Neuron (in vitro differentiated cells): ENCODE data around the gene CPEB1.

Source experiments
- H2AFZ ChIP-seq: one replicate; pipeline ENCODE4 v1.6.1; 2013; ENCODE audit warnings: low read depth, mild to moderate bottlenecking, inconsistent platforms, low read length, moderate library complexity
- H3K27me3 ChIP-seq: one replicate; pipeline ENCODE4 v1.6.1; 2013; ENCODE audit warnings: low read length; ENCODE audit not compliant: insufficient read depth
- H3K36me3 ChIP-seq: one replicate; pipeline ENCODE4 v1.6.1; 2013; ENCODE audit warnings: low read length; ENCODE audit not compliant: insufficient read depth
- H3K4me1 ChIP-seq: one replicate; pipeline ENCODE4 v1.6.1; 2013; ENCODE audit warnings: low read length; ENCODE audit not compliant: insufficient read depth
- H3K4me3 ChIP-seq: 2 replicates; pipeline ENCODE4 v1.5.1; 2013; ENCODE audit warnings: mild to moderate bottlenecking, low read length, moderate library complexity
- H3K9me3 ChIP-seq: one replicate; pipeline ENCODE4 v1.6.1; 2013; ENCODE audit warnings: low read length

The CPEB1 gene

GRCh38 chr15:82568986-82569385 lies 78.2 kb downstream of the CPEB1 start:
- Histone ChIP-seq H3K36me3 (no peaks in the 10 kb centered on the region), H3K27me3 (peaks cover 19% of the 10 kb centered on the region), H2AFZ (no peak overlapping the region), H3K4me3 (no peak overlapping the region), H3K4me1 (peaks cover 15% of the 10 kb centered on the region), H3K9me3 (no peaks in the 10 kb centered on the region)

GRCh38 chr15:82567661-82568060 lies 79.5 kb downstream of the CPEB1 start:
- Histone ChIP-seq H3K27me3 (peaks cover 16% of the 10 kb centered on the region), H2AFZ (no peak overlapping the region)

GRCh38 chr15:82566690-82567089 lies 80.5 kb downstream of the CPEB1 start:
- Histone ChIP-seq H3K9me3 (no peaks in the 10 kb centered on the region), H3K27me3 (peaks cover 9% of the 10 kb centered on the region), H3K36me3 (no peaks in the 10 kb centered on the region), H3K4me1 (peaks cover 14% of the 10 kb centered on the region), H3K4me3 (no peak overlapping the region), H2AFZ (no peak overlapping the region)

More at GRCh38 chr15:82567661-82568060, 79.5 kb downstream of the CPEB1 start:
- H3K4me3 ChIP-seq = no peak overlapping the region
- H3K9me3 ChIP-seq = no peaks in the 10 kb centered on the region
- peaks cover 15% of the 10 kb centered on the region for H3K4me1 ChIP-seq
- H3K36me3 ChIP-seq = no peaks in the 10 kb centered on the region

GRCh38 chr15:82558502-82558901 lies 88.7 kb downstream of the CPEB1 start:
- Histone ChIP-seq H3K4me1 (no peaks in the 10 kb centered on the region), H2AFZ (no peak overlapping the region), H3K36me3 (no peaks in the 10 kb centered on the region), H3K27me3 (peaks cover under 1% of the 10 kb centered on the region), H3K4me3 (no peak overlapping the region), H3K9me3 (no peaks in the 10 kb centered on the region)

GRCh38 chr15:82556315-82557035 lies 90.7 kb downstream of the CPEB1 start:
- Histone ChIP-seq H3K36me3 (no peaks in the 10 kb centered on the region), H3K9me3 (no peaks in the 10 kb centered on the region), H3K4me1 (no peaks in the 10 kb centered on the region), H2AFZ (no peak overlapping the region), H3K27me3 (peaks cover 13% of the 10 kb centered on the region), H3K4me3 (no peak overlapping the region)

GRCh38 chr15:82554849-82555248 lies 92.3 kb downstream of the CPEB1 start:
- no peaks in the 10 kb centered on the region for H3K4me1 ChIP-seq
- H2AFZ ChIP-seq = no peak overlapping the region
- H3K36me3 ChIP-seq = no peaks in the 10 kb centered on the region
- no peaks in the 10 kb centered on the region for H3K9me3 ChIP-seq
- peaks cover 13% of the 10 kb centered on the region for H3K27me3 ChIP-seq
- H3K4me3 ChIP-seq = no peak overlapping the region

GRCh38 chr15:82554351-82554750 lies 92.8 kb downstream of the CPEB1 start:
- peaks cover 13% of the 10 kb centered on the region for H3K27me3 ChIP-seq
- H3K9me3 ChIP-seq = no peaks in the 10 kb centered on the region
- H3K4me3 ChIP-seq = no peak overlapping the region

GRCh38 chr15:82553846-82554245 lies 93.3 kb downstream of the CPEB1 start:
- Histone ChIP-seq H2AFZ (no peak overlapping the region), H3K4me1 (no peaks in the 10 kb centered on the region), H3K36me3 (no peaks in the 10 kb centered on the region), H3K4me3 (no peak overlapping the region), H3K9me3 (no peaks in the 10 kb centered on the region), H3K27me3 (peaks cover 13% of the 10 kb centered on the region)

More at GRCh38 chr15:82554351-82554750, 92.8 kb downstream of the CPEB1 start:
- Histone ChIP-seq H3K36me3 (no peaks in the 10 kb centered on the region), H3K4me1 (no peaks in the 10 kb centered on the region), H2AFZ (no peak overlapping the region)

- no peak overlapping the region for H2AFZ ChIP-seq
- no peak overlapping the region for H3K4me3 ChIP-seq
- H3K4me1 ChIP-seq = no peaks in the 10 kb centered on the region
- peaks cover 13% of the 10 kb centered on the region for H3K27me3 ChIP-seq
- no peaks in the 10 kb centered on the region for H3K36me3 ChIP-seq
- no peaks in the 10 kb centered on the region for H3K9me3 ChIP-seq
Measured at GRCh38 chr15:82552861-82553260, 94.3 kb downstream of the CPEB1 start.

- no peaks in the 10 kb centered on the region for H3K4me1 ChIP-seq
- H3K27me3 ChIP-seq = peaks cover 13% of the 10 kb centered on the region
- H3K4me3 ChIP-seq = no peak overlapping the region
- H3K36me3 ChIP-seq = no peaks in the 10 kb centered on the region
- H3K9me3 ChIP-seq = no peaks in the 10 kb centered on the region
- no peak overlapping the region for H2AFZ ChIP-seq
Measured at GRCh38 chr15:82551646-82552247, 95.4 kb downstream of the CPEB1 start.

GRCh38 chr15:82549199-82549665 lies 97.9 kb downstream of the CPEB1 start:
- no peak overlapping the region for H2AFZ ChIP-seq
- H3K4me3 ChIP-seq = no peak overlapping the region

GRCh38 chr15:82548700-82549099 lies 98.5 kb downstream of the CPEB1 start:
- H3K4me3 ChIP-seq = no peak overlapping the region
- peaks cover 11% of the 10 kb centered on the region for H3K4me1 ChIP-seq

More at GRCh38 chr15:82549199-82549665, 97.9 kb downstream of the CPEB1 start:
- Histone ChIP-seq H3K27me3 (peaks cover 13% of the 10 kb centered on the region), H3K36me3 (no peaks in the 10 kb centered on the region), H3K9me3 (no peaks in the 10 kb centered on the region), H3K4me1 (peaks cover 6% of the 10 kb centered on the region)

GRCh38 chr15:82545478-82545877 lies 101.7 kb downstream of the CPEB1 start:
- Histone ChIP-seq H2AFZ (no peak overlapping the region), H3K9me3 (no peaks in the 10 kb centered on the region), H3K27me3 (no peaks in the 10 kb centered on the region), H3K4me3 (no peak overlapping the region), H3K4me1 (peaks cover 29% of the 10 kb centered on the region), H3K36me3 (no peaks in the 10 kb centered on the region)

More at GRCh38 chr15:82548700-82549099, 98.5 kb downstream of the CPEB1 start:
- Histone ChIP-seq H3K27me3 (peaks cover 13% of the 10 kb centered on the region), H3K36me3 (no peaks in the 10 kb centered on the region), H3K9me3 (no peaks in the 10 kb centered on the region), H2AFZ (no peak overlapping the region)
